NCI-H1436 treated with DMSO at 0.1 percent for 48 hours (cell line): Measurements from ENCODE around the gene CNNM1.

Source experiments
- DNase-seq: peaks from one replicate; lab custom pipeline; 2025; lab: John Stamatoyannopoulos, UW

The CNNM1 gene

DNA sequence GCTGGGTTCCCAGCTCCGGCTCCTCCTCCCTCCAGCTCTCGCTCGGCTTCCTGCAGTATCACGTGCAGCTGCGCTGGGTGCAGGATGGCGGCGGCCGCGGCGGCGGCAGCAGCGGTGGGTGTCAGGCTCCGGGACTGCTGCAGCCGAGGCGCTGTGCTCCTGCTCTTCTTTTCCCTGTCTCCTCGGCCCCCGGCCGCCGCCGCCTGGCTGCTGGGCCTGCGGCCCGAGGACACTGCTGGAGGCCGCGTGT is at the start of gene CNNM1:
Gene CNNM1 (plus strand): TSS at position 53 of the 250 bp plus-strand sequence. CDS start 32 bp downstream, at position 85.
- no peak for DNase-seq

GRCh38 chr10:99279626-99280111 is 49.5 kb upstream of the CNNM1 start:
- no peak for DNase-seq

GRCh38 chr10:99280472-99280871 is 48.7 kb upstream of the CNNM1 start:
- no peak for DNase-seq

DNA sequence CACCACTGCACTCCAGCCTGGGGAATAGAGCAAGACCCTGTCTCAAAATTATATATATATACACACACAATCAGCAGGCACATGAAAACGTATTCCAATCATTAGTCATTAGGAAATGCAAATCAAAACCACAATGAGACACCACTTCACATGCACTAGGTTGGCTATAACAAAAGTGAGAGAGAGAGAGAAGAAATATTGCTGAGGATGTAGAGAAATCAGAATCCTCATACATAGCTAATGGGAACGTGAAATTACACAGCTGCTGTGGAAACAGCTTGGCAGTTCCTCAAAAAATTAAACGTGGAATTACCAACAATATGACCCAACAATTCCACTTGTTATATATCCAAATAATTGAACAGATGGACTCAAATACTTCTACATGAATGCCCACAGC is 43.3 kb upstream of the CNNM1 start:
- no peak for DNase-seq

GRCh38 chr10:99290306-99290705 is 38.9 kb upstream of the CNNM1 start:
- DNase-seq: no peak

- no peak for DNase-seq
These were observed 37.0 kb upstream of the CNNM1 start for GRCh38 chr10:99292159-99292558.

DNA sequence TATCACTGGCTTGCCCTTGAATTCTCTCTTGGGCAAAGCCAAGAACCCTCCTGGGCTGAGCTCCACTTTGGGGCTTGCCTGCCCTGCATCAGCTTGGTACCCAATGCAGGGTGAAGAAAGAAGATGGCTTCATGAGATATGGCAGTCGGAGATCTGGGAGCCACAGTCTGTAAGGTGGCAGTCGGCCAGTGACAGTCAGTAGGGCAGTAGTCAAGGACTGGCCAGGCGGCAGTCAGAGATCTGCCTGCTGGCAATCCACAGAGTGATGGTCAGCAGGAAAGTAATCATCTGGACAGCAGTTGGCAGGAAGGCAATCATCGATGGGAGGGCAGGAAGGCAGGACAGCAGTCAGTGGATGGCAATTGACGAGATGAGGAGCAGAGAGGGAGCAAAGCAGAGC is 32.6 kb upstream of the CNNM1 start:
- no peak for DNase-seq

GRCh38 chr10:99297033-99297432 is 32.1 kb upstream of the CNNM1 start:
- DNase-seq: no peak

GRCh38 chr10:99303899-99304861 is 25.0 kb upstream of the CNNM1 start:
- no peak for DNase-seq

DNA sequence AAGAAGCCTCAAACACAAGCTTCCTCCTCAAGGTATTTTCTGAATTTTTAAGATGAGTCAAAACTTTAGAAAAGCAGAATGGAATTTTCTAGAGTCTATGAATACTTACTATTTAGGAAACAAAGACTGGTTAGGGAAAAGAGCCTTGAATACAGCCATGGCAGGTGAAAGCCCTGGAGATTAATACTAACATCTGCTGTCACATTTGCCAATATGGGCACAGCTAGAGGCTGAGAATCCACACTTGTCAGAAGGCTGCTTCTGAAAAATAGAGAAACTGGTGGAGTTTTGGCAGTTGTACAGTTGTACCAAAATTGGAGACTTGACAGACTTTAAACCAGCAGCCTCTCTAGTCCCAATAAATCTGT is 24.3 kb upstream of the CNNM1 start:
- DNase-seq: no peak

DNA sequence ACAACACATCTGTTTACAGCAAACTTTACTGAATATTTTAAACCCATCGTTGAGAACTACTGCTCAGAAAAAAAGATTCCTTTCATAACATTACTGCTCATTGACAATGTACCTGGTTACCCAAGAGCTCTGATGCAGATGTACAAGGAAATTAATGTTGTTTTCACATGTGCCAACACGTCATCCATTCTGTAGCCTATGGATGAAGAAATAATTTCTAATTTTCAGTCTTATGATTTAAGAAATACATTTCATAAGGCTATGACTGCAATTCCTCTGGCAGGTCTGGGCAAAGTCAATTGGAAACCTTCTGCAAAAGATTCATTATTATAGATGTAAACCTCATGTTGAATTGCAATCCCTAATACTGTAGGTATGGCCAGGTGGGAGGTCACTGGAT is 16.7 kb upstream of the CNNM1 start:
- DNase-seq: no peak

DNA sequence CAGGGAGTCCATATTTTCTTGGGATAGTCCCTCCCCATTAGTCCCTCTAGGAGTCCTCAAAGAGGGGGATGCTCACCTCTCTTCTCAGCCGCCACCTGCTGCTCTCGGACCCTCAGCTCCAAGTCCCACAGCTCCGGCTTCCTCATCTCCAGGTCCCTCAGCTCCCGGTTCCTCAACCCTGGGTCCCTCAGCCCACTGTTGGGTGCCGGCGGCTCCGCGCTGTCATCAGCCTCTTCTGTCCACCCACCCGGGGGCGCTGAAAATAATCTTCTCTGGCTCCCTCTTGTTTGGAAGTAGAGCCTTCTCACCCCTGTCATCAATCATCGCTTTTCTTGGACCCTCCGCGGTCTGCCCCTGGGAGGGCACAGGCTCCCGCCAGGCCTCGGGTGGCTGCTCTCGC is 13.3 kb upstream of the CNNM1 start:
- DNase-seq: no peak

- no peak for DNase-seq
These were observed 12.8 kb upstream of the CNNM1 start for GRCh38 chr10:99316374-99316773.

DNA sequence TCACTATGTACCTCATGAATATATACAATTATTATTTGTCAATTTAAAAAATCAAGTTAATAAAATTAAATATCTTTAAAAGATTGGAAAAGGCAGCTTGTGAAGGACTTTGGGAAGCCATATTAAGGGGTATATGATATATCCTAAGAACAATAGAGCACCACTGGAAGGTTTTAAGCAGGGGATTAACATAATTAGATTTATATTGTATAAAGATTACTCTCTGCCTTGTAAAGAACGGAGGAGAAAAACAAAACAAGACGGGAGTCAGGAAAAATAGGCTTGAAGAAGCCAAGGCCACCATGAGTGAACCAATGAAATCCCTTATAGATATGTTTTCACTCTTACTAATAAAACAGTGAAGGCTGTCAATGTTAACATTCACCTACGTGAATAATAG is 11.1 kb upstream of the CNNM1 start:
- DNase-seq: no peak

GRCh38 chr10:99318475-99318874 is 10.7 kb upstream of the CNNM1 start:
- no peak for DNase-seq

DNA sequence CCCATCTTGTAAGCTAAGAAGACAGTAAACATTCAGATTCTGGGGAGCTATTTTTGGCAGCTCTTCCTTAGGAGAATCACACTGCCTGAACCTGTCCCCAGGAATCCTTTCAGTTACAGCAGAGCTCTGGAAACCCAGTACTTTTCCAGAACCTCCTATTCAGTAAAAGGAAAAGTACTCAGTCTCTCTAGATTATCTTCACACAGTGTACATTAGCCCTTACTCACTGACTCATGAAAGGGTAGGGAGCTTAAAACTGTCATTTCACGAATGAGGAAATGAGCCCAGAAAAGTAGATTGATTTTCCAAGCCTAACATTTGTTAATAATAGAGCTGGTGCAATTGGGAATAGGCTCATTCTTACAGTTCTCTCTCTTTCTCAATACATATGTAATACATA is 3.9 kb upstream of the CNNM1 start:
- no peak for DNase-seq

GRCh38 chr10:99326871-99327270 is 2.3 kb upstream of the CNNM1 start:
- no peak for DNase-seq

DNA sequence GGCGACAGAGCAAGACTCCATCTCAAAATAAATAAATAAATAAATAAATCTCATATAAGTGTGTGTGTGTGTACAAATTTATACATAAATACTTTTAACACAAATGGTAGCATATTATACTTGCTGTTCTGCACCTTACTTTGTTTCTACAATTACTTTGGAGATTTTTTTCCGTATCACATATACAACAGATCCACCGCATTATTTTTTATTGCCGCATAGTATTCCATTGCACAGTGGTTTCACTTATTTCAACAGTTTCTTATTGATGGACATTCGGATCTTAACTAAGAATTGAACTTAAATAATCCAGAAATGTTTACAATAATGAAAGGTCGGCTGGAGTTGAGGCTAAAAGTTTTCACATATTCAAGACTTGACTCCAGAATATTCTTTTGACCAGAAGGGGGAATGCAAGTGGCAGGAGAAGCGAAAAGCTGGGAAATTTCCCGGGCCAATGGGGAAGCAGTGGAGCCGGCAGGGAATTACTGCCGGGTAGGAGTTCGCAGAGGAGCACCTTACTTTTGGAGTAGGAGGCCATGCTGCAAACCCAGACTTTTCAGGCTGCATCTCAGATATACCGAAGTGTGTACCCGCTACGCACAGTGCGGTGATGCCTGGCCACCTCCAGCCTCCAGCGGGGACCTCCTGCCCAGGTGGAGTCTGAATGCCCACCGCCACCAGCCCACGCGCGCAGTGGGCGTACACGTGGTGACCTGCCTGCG is 415 bp upstream of the CNNM1 start:
- DNase-seq: no peak

DNA sequence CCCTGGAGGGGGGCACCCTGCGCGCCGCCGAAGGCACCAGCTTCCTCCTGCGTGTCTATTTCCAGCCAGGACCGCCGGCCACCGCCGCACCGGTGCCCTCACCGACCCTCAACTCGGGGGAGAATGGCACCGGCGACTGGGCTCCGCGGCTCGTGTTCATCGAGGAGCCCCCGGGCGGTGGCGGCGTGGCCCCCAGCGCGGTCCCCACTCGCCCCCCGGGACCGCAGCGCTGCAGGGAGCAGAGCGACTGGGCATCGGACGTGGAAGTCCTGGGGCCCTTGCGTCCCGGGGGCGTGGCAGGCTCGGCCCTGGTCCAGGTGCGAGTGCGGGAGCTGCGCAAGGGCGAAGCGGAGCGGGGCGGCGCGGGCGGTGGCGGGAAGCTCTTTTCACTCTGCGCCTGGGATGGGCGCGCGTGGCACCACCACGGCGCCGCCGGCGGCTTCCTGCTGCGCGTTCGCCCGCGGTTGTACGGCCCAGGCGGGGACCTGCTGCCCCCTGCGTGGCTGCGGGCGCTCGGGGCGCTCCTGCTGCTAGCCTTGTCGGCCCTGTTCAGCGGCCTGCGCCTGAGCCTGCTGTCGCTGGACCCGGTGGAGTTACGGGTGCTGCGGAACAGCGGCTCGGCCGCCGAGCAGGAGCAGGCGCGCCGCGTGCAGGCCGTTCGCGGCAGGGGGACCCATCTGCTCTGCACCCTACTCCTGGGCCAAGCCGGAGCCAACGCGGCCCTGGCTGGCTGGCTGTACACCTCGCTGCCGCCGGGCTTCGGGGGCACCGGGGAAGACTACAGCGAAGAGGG is 594 bp downstream of the CNNM1 start:
- no peak for DNase-seq

DNA sequence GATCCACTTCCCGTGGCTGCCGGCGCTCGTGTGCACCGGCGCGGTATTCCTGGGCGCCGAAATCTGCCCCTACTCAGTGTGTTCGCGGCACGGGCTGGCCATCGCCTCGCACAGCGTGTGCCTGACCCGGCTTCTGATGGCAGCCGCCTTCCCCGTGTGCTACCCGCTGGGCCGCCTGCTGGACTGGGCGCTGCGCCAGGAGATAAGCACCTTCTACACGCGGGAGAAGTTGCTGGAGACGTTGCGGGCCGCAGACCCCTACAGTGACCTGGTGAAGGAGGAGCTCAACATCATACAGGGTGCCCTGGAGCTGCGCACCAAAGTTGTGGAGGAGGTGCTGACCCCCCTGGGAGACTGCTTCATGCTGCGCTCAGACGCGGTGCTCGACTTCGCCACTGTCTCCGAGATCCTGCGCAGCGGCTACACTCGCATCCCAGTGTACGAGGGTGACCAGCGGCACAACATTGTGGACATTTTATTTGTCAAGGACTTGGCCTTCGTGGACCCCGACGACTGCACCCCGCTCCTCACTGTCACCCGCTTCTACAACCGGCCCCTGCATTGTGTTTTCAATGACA is 1.3 kb downstream of the CNNM1 start:
- DNase-seq: no peak

DNA sequence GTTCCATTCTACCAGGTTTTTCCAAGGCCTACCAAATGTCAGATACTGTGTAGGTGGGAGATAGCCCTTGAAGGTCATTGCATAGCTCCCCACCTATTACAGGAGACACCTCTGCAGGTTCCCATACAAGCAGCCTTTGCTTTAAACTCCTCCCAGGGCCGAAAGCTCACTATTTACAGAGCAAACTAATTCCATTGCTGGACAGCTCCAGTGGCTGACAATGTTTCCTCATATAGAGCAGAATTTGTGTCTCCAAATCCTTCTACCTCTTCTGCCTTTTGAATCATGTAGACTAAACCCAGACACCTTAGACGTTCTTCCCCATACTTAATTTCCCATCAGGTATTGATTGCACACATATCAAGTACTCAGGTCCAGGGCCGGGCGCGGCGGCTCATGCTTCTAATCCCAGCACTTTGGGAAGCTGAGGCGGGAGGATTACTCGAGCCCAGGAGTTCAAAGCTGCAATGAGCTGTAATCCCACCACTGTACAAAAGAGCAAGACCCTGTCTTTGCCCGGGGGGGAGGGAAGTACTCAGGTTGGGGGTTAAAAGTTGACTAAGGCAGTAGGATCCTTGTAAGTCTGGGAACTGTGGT is 2.1 kb downstream of the CNNM1 start:
- no peak for DNase-seq

DNA sequence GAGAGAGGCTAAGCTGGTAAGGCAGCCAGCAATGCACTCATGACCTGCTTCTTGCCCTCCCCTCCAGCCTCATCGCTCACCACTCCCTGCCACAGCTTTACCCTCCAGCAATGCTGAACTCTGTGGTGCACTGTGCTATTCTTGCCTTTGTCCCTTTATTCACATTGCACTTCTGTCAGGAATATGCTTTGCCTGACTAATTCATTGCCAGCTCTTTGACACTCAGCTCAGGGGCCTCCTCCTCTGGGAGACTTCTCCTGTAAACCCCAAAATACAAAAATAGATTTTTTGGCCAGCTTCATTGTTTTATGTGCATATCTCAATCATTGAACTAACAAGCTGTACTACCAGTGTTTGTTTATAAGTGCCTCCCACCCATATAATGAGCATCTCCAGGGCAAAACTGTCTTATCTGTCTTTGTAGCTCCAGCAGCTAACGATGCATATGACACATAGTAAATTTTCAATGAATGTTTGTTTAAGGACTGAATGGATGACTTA is 8.2 kb downstream of the CNNM1 start:
- no peak for DNase-seq
